ENCODE results near the gene SLC66A2. TPM values are rescaled to one million over a fixed set of nuclear protein-coding genes. Genes with fewer than 3 reads are reported as not detected.
A peak's percentile ranks its signal among the peaks of the same experiment; 100 is the strongest.

The SLC66A2 gene
- total and polyA plus RNA-seq, 10 of the 15 experiments (the other 5 are each of a cell fraction or from before 2014, with no cell fraction given): 0.69 to 42.5 (median 14.8) TPM

DNA sequence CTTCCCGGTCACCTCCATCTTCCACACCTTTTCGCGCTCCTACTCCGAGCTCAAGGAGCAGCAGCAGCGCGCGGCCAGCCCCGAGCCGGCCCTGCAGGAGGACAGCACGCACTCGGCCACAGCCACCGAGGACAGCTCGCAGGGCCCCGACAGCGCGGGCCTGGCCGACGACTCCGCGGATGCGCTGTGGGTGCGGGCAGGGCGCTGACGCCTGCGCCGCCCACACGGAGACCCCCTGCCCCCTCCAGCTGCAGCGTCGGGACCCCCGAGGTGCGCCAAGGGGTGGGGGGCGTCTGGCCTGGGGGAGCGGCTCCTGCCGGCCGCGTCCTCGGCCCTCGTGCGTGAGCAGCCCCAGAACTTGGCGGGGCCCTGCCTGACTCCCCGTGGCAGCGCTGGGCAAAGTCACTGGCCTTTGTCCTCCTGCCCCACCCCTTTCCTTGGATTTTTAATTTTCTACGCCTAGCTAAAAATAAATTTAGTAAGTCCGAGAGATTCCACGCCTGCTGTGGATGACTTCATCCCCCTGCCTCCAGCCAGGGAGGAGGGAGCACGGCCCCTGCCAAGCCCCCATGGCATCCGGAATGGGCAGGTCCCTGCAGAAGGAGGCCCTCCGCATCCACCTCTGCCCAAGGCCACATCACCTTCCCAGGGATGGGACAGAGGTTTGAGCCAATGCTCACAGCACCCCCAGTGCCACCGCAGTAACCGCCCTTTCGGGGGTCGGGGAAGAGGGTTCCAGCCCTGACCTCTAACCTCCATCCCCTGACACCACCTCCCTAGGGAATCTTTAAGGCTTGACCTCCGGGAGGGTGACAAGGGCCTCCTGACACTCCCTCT, 51.6 kb downstream of the SLC66A2 start:
- 97% methylated on average over 33 of the region's 53 CpGs for WGBS (ENCODE audit: insufficient coverage, insufficient replicate concordance, low lambda C conversion rate, missing lambda C conversion rate)
- RAD21 ChIA-PET (ENCODE audit: unreplicated experiment): no interaction called here
- Histone ChIP-seq H4K20me1 (ENCODE audit: control insufficient read depth, insufficient read depth) (no peaks in the 10 kb centered on the region), H3K4me1 (ENCODE audit: control insufficient read depth, insufficient read depth, low read length) (no peaks in the 10 kb centered on the region), H3K27ac (ENCODE audit: control insufficient read depth, insufficient read depth) (no peak overlapping the region), H3K9ac (ENCODE audit: control insufficient read depth, insufficient read depth, low read length) (no peak overlapping the region), H2AFZ (ENCODE audit: control insufficient read depth, low read depth, low read length) (no peak overlapping the region), H3K9me3 (replicated peaks; ENCODE audit: control insufficient read depth, insufficient read depth, low read length) (peaks cover 8% of the 10 kb centered on the region; the same call in 2 of the 3 replicates), H3K4me3 (no peak overlapping the region), H3K27me3 (replicated peaks in 1 of 2; ENCODE audit: control insufficient read depth in 2 of 2, insufficient read depth in 2 of 2, low read length in 1 of 2) (no peaks in the 10 kb centered on the region), H3K4me2 (ENCODE audit: control insufficient read depth, insufficient read depth) (no peak overlapping the region), H3K36me3 (ENCODE audit: control insufficient read depth in 2 of 2, insufficient read depth in 2 of 2, low read length in 1 of 2) (peaks cover 0 to 8% of the 10 kb centered on the region in 2 experiments; a peak in 2 of 4 replicates), H3K79me2 (ENCODE audit: control insufficient read depth, insufficient read depth, low read length) (no peaks in the 10 kb centered on the region)
- SMC1A ChIA-PET (ENCODE audit: uncharacterized antibody, unreplicated experiment): no interaction called here
- no peak for TF ChIP-seq CBX3 (IDR thresholded peaks at IDR 0.05; ENCODE audit: borderline replicate concordance, low read depth)
- TF ChIP-seq POLR2A (IDR thresholded peaks at IDR 0.05; ENCODE audit: low read depth, low read length): peak; percentile 23
- FAIRE-seq: no peak
- no peak for ATAC-seq
- DNase-seq (ENCODE audit: low read depth, low spot score): no peak
- POLR2A ChIA-PET: no interaction called here
- in situ Hi-C loops (cut with MboI) (no loop called here), intact Hi-C loops (cut with micrococcal nuclease; ENCODE audit: unreplicated experiment) (no loop called here)
- BruUV-seq (replicated peaks): no TSS peak
- CTCF ChIA-PET: no interaction called here

DNA sequence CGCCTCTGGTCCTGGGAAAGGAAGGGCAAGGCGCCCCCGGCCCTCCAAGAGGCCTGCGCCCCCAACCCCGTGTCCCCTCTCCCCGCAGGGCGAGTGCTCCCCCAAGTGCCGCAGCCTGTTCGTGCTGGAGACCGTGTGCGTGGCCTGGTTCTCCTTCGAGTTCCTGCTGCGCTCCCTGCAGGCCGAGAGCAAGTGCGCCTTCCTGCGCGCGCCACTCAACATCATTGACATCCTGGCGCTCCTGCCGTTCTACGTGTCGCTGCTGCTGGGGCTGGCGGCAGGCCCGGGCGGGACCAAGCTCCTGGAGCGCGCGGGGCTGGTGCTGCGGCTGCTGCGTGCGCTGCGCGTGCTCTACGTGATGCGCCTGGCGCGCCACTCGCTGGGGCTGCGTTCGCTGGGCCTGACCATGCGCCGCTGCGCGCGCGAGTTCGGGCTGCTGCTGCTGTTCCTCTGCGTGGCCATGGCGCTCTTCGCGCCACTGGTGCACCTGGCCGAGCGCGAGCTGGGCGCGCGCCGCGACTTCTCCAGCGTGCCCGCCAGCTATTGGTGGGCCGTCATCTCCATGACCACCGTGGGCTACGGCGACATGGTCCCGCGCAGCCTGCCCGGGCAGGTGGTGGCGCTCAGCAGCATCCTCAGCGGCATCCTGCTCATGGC, 52.4 kb downstream of the SLC66A2 start:
- ChIA-PET CTCF (no interaction called here), RAD21 (ENCODE audit: unreplicated experiment) (no interaction called here), POLR2A (no interaction called here), SMC1A (ENCODE audit: uncharacterized antibody, unreplicated experiment) (no interaction called here)
- Histone ChIP-seq H3K27ac (ENCODE audit: control insufficient read depth, insufficient read depth) (no peak overlapping the region), H3K9ac (ENCODE audit: control insufficient read depth, insufficient read depth, low read length) (no peak overlapping the region), H3K4me1 (ENCODE audit: control insufficient read depth, insufficient read depth, low read length) (no peaks in the 10 kb centered on the region), H2AFZ (ENCODE audit: control insufficient read depth, low read depth, low read length) (no peak overlapping the region), H3K9me3 (replicated peaks; ENCODE audit: control insufficient read depth, insufficient read depth, low read length) (peaks cover 8% of the 10 kb centered on the region; the same call in 2 of the 3 replicates), H3K79me2 (ENCODE audit: control insufficient read depth, insufficient read depth, low read length) (no peaks in the 10 kb centered on the region), H3K4me3 (no peak overlapping the region), H3K4me2 (ENCODE audit: control insufficient read depth, insufficient read depth) (no peak overlapping the region), H3K36me3 (ENCODE audit: control insufficient read depth in 2 of 2, insufficient read depth in 2 of 2, low read length in 1 of 2) (peaks cover 0 to 8% of the 10 kb centered on the region in 2 experiments; a peak in 2 of 4 replicates), H4K20me1 (ENCODE audit: control insufficient read depth, insufficient read depth) (no peaks in the 10 kb centered on the region), H3K27me3 (replicated peaks in 1 of 2; ENCODE audit: control insufficient read depth in 2 of 2, insufficient read depth in 2 of 2, low read length in 1 of 2) (no peaks in the 10 kb centered on the region)
- WGBS (ENCODE audit: insufficient coverage, insufficient replicate concordance, low lambda C conversion rate, missing lambda C conversion rate): 99% methylated on average over 60 of the region's 70 CpGs
- FAIRE-seq: no peak
- in situ Hi-C loops (cut with MboI): no loop called here
- BruUV-seq (replicated peaks): no TSS peak
- no peak for DNase-seq (ENCODE audit: low read depth, low spot score)
- intact Hi-C loops (cut with micrococcal nuclease; ENCODE audit: unreplicated experiment): no loop called here
- TF ChIP-seq CHD2 (IDR thresholded peaks at IDR 0.05; ENCODE audit: borderline replicate concordance, low read depth, low read length) (no peak), POLR2A (IDR thresholded peaks at IDR 0.05; ENCODE audit: low read depth, low read length) (peak; percentile 48; the same call in 1 of the 2 replicates), SIX5 (IDR thresholded peaks at IDR 0.05; ENCODE audit: low read depth, low read length, severe bottlenecking) (no peak), MEF2A (IDR thresholded peaks at IDR 0.05; ENCODE audit: insufficient read depth, low read depth, low read length) (no peak)
- no peak for ATAC-seq

All from GM12878 (cell line).